ENCODE measurements around the gene PIN1.

Gene PIN1

GRCh38 chr19:9848060-9848459, 12.9 kb downstream of the PIN1 start:
- FAIRE-seq, result no peak
- DNase-seq (ENCODE audit: insufficient read length), result no peak
- no peak for TF ChIP-seq POLR2A (IDR thresholded peaks at IDR 0.05; ENCODE audit: low read depth, low read length)

- FAIRE-seq (no peak), DNase-seq (ENCODE audit: insufficient read length) (no peak)
Observed at GRCh38 chr19:9848762-9849161, 13.6 kb downstream of the PIN1 start.

GRCh38 chr19:9849791-9850190, 14.7 kb downstream of the PIN1 start:
- TF ChIP-seq TAF1 (IDR thresholded peaks at IDR 0.05; ENCODE audit: borderline replicate concordance, low read depth, low read length) (no peak), POLR2A (IDR thresholded peaks at IDR 0.05; ENCODE audit: low read depth, low read length) (no peak), POLR2AphosphoS5 (IDR thresholded peaks at IDR 0.05; ENCODE audit: low read depth, low read length) (no peak)
- no peak for FAIRE-seq
- no peak for DNase-seq (ENCODE audit: insufficient read length)

More at GRCh38 chr19:9848762-9849161, 13.6 kb downstream of the PIN1 start:
- TF ChIP-seq POLR2A (IDR thresholded peaks at IDR 0.05; ENCODE audit: low read depth, low read length), result no peak
- no peak for TF ChIP-seq TAF1 (IDR thresholded peaks at IDR 0.05; ENCODE audit: borderline replicate concordance, low read depth, low read length)
- no peak for TF ChIP-seq POLR2AphosphoS5 (IDR thresholded peaks at IDR 0.05; ENCODE audit: low read depth, low read length)

DNA sequence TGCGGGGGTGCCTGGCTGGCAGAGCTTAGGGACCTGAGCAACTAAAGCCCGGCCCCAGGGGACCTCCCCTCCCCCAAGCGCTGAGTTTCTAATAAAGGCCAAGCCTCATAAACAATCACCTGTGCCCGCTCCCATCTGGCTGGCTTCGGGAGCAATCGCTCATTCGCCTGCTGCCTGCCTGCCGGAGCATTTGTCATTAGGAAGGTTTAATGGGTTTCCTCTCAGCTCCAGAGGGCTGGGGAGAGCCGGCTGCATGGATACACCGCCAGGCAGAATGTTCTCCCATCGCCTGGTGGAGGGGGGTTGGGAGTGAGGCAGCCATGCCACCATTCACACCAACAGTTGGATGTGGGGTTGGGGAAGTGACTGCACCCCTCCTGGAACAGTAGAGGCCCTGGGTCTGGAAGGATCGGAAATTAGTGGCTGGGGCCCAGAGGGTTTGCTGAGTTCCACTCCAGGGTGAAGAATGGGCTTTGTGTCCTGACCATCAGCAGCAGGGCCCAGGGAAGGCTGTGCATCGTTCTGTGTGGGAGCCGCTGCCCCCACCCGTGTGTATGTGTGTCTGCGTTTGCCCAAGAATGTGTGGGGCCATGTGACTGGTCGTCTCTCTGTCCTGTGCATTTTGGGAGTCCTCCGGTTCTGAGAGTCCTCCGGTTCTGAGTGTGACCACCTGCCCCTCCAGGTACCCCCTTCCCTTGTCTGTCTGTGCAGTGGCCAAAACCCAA, 15.3 kb downstream of the PIN1 start:
- TF ChIP-seq POLR2A (IDR thresholded peaks at IDR 0.05; ENCODE audit: low read depth, low read length), result no peak
- TF ChIP-seq TAF1 (IDR thresholded peaks at IDR 0.05; ENCODE audit: borderline replicate concordance, low read depth, low read length), result no peak
- TF ChIP-seq POLR2AphosphoS5 (IDR thresholded peaks at IDR 0.05; ENCODE audit: low read depth, low read length), result no peak
- DNase-seq (ENCODE audit: insufficient read length) (no peak), FAIRE-seq (no peak)

DNA sequence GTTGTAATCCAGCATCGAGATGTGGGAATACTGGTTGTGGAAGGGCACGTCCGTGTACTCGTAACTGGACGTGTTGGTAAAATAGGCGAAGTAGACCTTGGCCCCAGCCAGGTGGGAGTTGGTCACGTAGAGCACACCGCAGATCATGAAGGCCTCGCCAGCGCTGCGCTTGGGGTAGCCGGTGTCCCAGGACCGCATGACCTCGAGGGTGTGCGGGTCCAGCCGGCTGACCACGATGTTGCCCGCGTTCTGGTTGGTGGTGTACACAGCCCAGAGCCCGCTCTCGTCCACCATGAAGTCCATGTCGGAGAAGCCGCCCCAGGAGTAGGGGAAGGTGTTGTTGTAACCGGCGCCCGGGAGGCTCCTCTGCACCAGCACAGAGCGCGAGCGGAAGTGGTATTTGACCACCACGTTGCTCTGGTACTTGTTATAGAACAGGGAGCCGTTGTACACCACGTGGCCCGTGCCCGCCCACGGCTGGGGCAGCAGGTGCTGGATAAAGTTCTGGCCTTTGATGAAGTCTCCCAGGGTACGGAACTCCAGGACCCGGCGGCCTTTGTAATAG, 19.2 kb downstream of the PIN1 start:
- TF ChIP-seq TAF1 (IDR thresholded peaks at IDR 0.05; ENCODE audit: borderline replicate concordance, low read depth, low read length), result no peak
- TF ChIP-seq POLR2A (IDR thresholded peaks at IDR 0.05; ENCODE audit: low read depth, low read length), result no peak
- no peak for TF ChIP-seq POLR2AphosphoS5 (IDR thresholded peaks at IDR 0.05; ENCODE audit: low read depth, low read length)
- no peak for FAIRE-seq
- no peak for DNase-seq (ENCODE audit: insufficient read length)

GRCh38 chr19:9856609-9857008, 21.5 kb downstream of the PIN1 start:
- FAIRE-seq (no peak), DNase-seq (ENCODE audit: insufficient read length) (no peak)
- TF ChIP-seq TAF1 (IDR thresholded peaks at IDR 0.05; ENCODE audit: borderline replicate concordance, low read depth, low read length) (no peak), POLR2A (IDR thresholded peaks at IDR 0.05; ENCODE audit: low read depth, low read length) (no peak), POLR2AphosphoS5 (IDR thresholded peaks at IDR 0.05; ENCODE audit: low read depth, low read length) (no peak)

DNA sequence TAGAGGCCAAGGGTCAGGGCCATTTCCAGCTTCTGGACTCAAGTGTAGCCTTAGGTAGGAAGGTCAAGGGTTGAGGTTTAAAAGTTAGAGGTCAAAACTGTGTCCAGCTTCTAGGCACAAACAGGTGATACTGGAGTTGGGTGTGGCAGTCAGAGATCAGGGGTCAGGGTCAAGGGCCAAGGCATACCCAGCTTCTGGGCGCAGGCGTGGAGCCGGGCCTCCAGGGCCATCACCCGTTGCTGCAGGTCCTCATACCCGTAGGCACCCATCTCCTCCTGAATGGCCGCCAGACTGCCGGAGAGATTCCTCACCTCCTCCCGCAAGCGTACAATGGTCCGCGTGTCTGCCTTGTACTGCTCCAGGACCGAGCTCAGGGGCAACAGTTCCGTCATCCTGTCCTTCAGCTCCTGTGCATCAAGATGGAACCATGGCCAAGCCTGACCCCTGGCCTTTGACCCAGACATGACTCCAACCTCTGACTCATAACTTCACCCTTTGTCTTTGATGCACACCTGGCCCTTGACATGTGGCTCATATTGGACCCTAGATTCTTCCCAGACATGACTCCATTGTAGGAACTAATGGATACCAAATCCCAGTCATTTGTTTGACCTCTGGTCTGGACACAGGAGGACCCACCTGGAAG, 22.1 kb downstream of the PIN1 start:
- no peak for DNase-seq (ENCODE audit: insufficient read length)
- no peak for FAIRE-seq
- no peak for TF ChIP-seq TAF1 (IDR thresholded peaks at IDR 0.05; ENCODE audit: borderline replicate concordance, low read depth, low read length)
- TF ChIP-seq POLR2AphosphoS5 (IDR thresholded peaks at IDR 0.05; ENCODE audit: low read depth, low read length), result no peak
- TF ChIP-seq POLR2A (IDR thresholded peaks at IDR 0.05; ENCODE audit: low read depth, low read length), result no peak

GRCh38 chr19:9857920-9858746, 23.0 kb downstream of the PIN1 start:
- DNase-seq (ENCODE audit: insufficient read length), result no peak

DNA sequence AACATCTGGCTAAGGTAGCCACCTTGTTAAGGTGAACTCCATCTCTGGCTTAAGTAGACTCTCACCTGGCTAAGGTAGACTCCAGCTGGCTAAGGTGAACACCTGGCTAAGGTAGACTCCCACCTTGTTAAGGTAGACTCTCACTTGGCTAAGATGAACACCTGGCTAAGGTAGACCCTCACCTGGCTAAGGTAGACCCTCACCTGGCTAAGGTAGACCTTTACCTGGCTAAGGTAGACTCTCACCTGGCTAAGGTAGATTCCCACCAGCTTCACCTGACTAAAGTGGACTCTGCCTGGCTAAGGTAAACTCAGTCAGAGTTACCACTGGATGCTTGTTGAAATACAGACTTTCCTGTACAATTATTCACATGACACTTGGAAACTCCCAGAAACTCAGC, 23.6 kb downstream of the PIN1 start:
- no peak for TF ChIP-seq POLR2A (IDR thresholded peaks at IDR 0.05; ENCODE audit: low read depth, low read length)
- TF ChIP-seq TAF1 (IDR thresholded peaks at IDR 0.05; ENCODE audit: borderline replicate concordance, low read depth, low read length), result no peak
- no peak for TF ChIP-seq POLR2AphosphoS5 (IDR thresholded peaks at IDR 0.05; ENCODE audit: low read depth, low read length)
- DNase-seq (ENCODE audit: insufficient read length) (no peak), FAIRE-seq (no peak)

More at GRCh38 chr19:9857920-9858746, 23.0 kb downstream of the PIN1 start:
- TF ChIP-seq POLR2AphosphoS5 (IDR thresholded peaks at IDR 0.05; ENCODE audit: low read depth, low read length) (no peak), TAF1 (IDR thresholded peaks at IDR 0.05; ENCODE audit: borderline replicate concordance, low read depth, low read length) (no peak), POLR2A (IDR thresholded peaks at IDR 0.05; ENCODE audit: low read depth, low read length) (no peak)
- FAIRE-seq, result peak; percentile 66

- DNase-seq (ENCODE audit: insufficient read length) (no peak), FAIRE-seq (no peak)
- TF ChIP-seq TAF1 (IDR thresholded peaks at IDR 0.05; ENCODE audit: borderline replicate concordance, low read depth, low read length) (no peak), POLR2A (IDR thresholded peaks at IDR 0.05; ENCODE audit: low read depth, low read length) (no peak), POLR2AphosphoS5 (IDR thresholded peaks at IDR 0.05; ENCODE audit: low read depth, low read length) (no peak)
Observed at GRCh38 chr19:9860407-9860806, 25.3 kb downstream of the PIN1 start.

DNA sequence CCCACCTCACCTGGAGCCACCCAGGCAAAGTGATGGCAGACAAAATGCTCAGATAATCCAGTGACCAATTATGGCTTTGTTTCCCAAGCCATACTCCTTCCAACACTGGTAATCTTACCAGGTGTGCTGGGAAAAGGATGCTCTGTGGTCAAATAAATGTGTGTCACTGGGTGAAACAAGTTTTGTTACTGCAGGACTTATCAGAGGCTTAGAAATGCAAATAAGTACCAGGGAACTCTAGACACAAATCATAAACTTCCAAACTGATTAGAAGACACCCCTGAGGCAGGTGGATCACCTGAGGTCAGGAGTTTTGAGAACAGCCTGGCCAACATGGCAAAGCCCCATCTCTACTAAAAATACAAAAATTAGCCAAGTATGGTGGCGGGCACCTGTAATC, 26.4 kb downstream of the PIN1 start:
- DNase-seq (ENCODE audit: insufficient read length) (no peak), FAIRE-seq (no peak)
- no peak for TF ChIP-seq POLR2A (IDR thresholded peaks at IDR 0.05; ENCODE audit: low read depth, low read length)
- no peak for TF ChIP-seq TAF1 (IDR thresholded peaks at IDR 0.05; ENCODE audit: borderline replicate concordance, low read depth, low read length)
- no peak for TF ChIP-seq POLR2AphosphoS5 (IDR thresholded peaks at IDR 0.05; ENCODE audit: low read depth, low read length)
